Liver (tissue), 3 donors: Measurements from ENCODE around the gene KDM4C.

ENCODE experiments used
- CTCF ChIP-seq: fragments of 150-350 bp; IDR thresholded peaks from 2 replicates; pipeline ENCODE4 v1.5.1; 2017; ENCODE audit warnings: improper control_type of control experiment, low read depth, low read length; ENCODE audit not compliant: missing input control
- HNF4A ChIP-seq, 2 donors: conservative IDR thresholded peaks; 2 replicates each; pipeline ENCODE4 v1.6.1; 2016; ENCODE audit warnings: antibody characterized with exemption in 2 of 2, mild to moderate bottlenecking in 2 of 2
- MAX ChIP-seq: IDR thresholded peaks from 2 replicates; pipeline ENCODE4 v1.6.1; 2016; ENCODE audit warnings: antibody characterized with exemption
- RAD21 ChIP-seq, 2 donors: IDR thresholded peaks; 2 replicates each; pipeline ENCODE4 v1.6.1; 2016; ENCODE audit warnings: antibody characterized with exemption in 2 of 2, mild to moderate bottlenecking in 2 of 2
- RXRA ChIP-seq, 2 donors: IDR thresholded peaks; 2 replicates each; pipeline ENCODE4 v1.6.1; 2017 to 2018; ENCODE audit warnings: antibody characterized with exemption in 2 of 2, mild to moderate bottlenecking in 1 of 2
- TAF1 ChIP-seq: conservative IDR thresholded peaks from 2 replicates; pipeline ENCODE4 v1.6.1; 2016; ENCODE audit warnings: antibody characterized with exemption, mild to moderate bottlenecking
- YY1 ChIP-seq: IDR thresholded peaks from 2 replicates; pipeline ENCODE4 v1.6.1; 2016; ENCODE audit warnings: antibody characterized with exemption, mild to moderate bottlenecking
- ZBTB33 ChIP-seq: IDR thresholded peaks from 2 replicates; pipeline ENCODE4 v1.6.1; 2016; ENCODE audit warnings: antibody characterized with exemption
- donor health status: healthy.
- donor health status: healthy.

- TF ChIP-seq RXRA (IDR thresholded peaks at IDR 0.05) (no peak), HNF4A (conservative IDR thresholded peaks at IDR 0.05) (no peak), TAF1 (no peak), MAX (no peak), CTCF (no peak), RAD21 (IDR thresholded peaks at IDR 0.05) (no peak), ZBTB33 (no peak), YY1 (no peak)
These were observed 180.7 kb downstream of the KDM4C start for GRCh38 chr9:6938447-6938846.
